IMR-90 (cell line): ENCODE data around the gene FDX1.

Experiments
- BHLHE40 ChIP-seq: fragments of 150-350 bp; IDR thresholded peaks from 2 replicates; pipeline ENCODE4 v1.6.1; 2016; ENCODE audit warnings: mild to moderate bottlenecking, low read depth, low read length
- CEBPB ChIP-seq: IDR thresholded peaks from 2 replicates; pipeline ENCODE4 v1.6.1; 2012; ENCODE audit warnings: low read depth, low read length, improper control_type of control experiment
- ELK1 ChIP-seq: fragments of 150-350 bp; IDR thresholded peaks from 2 replicates; pipeline ENCODE4 v1.6.1; 2016; ENCODE audit warnings: low read depth, mild to moderate bottlenecking, low read length, moderate library complexity, borderline replicate concordance
- MAFK ChIP-seq: IDR thresholded peaks from 2 replicates; pipeline ENCODE4 v1.6.1; 2012; ENCODE audit warnings: low read depth, low read length, improper control_type of control experiment
- MAZ ChIP-seq: IDR thresholded peaks from 2 replicates; pipeline ENCODE4 v1.6.1; 2012; ENCODE audit warnings: low read depth, mild to moderate bottlenecking, low read length, improper control_type of control experiment, moderate library complexity, borderline replicate concordance
- POLR2A ChIP-seq: IDR thresholded peaks from 2 replicates; pipeline ENCODE4 v1.6.1; 2012; ENCODE audit warnings: mild to moderate bottlenecking, low read depth, low read length
- RAD21 ChIP-seq: IDR thresholded peaks from 2 replicates; pipeline ENCODE4 v1.6.1; 2012; ENCODE audit warnings: low read length, improper control_type of control experiment
- SMC3 ChIP-seq: fragments of 150-350 bp; IDR thresholded peaks from 2 replicates; pipeline ENCODE4 v1.6.1; 2016; ENCODE audit warnings: low read depth, mild to moderate bottlenecking, antibody characterized with exemption, low read length, moderate library complexity
- USF2 ChIP-seq: fragments of 150-350 bp; IDR thresholded peaks from 2 replicates; pipeline ENCODE4 v1.6.1; 2017; ENCODE audit warnings: mild to moderate bottlenecking, antibody characterized with exemption, low read length, low read depth
- TF ChIP-seq, protein P1 (sequence below): conservative IDR thresholded peaks from 2 replicates; pipeline ENCODE4 v1.5.1; 2012; ENCODE audit warnings: mild to moderate bottlenecking, low read depth, low read length, improper control_type of control experiment

DNA sequence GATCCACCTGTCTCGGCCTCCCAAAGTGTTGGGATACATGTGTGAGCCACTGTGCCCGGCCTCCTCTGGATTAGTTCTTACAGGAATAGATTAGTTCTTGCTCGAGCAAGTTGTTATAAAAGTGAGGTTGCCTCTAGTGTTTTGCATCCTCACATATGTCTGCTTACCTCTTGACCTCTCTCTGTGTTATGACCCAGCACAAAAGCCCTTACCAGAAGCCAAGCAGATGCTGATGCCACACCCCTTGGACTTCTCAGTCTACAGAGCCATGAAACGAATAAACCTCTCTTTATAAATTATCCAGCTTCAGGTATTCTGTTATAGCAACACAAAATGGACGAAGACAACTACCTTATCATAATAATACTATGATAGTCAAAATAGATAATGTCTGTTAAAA lies 22.4 kb upstream of the FDX1 start:
- TF ChIP-seq, protein P1, sequence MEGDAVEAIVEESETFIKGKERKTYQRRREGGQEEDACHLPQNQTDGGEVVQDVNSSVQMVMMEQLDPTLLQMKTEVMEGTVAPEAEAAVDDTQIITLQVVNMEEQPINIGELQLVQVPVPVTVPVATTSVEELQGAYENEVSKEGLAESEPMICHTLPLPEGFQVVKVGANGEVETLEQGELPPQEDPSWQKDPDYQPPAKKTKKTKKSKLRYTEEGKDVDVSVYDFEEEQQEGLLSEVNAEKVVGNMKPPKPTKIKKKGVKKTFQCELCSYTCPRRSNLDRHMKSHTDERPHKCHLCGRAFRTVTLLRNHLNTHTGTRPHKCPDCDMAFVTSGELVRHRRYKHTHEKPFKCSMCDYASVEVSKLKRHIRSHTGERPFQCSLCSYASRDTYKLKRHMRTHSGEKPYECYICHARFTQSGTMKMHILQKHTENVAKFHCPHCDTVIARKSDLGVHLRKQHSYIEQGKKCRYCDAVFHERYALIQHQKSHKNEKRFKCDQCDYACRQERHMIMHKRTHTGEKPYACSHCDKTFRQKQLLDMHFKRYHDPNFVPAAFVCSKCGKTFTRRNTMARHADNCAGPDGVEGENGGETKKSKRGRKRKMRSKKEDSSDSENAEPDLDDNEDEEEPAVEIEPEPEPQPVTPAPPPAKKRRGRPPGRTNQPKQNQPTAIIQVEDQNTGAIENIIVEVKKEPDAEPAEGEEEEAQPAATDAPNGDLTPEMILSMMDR = no peak
- TF ChIP-seq POLR2A = no peak
- TF ChIP-seq ELK1 = no peak
- no peak for TF ChIP-seq USF2
- no peak for TF ChIP-seq RAD21
- no peak for TF ChIP-seq MAFK
- TF ChIP-seq SMC3 = no peak
- no peak for TF ChIP-seq BHLHE40
- no peak for TF ChIP-seq CEBPB
- no peak for TF ChIP-seq MAZ
